ENCODE measurements around the gene SIX1. TPM values are rescaled to one million over a fixed set of nuclear protein-coding genes. Genes with fewer than 3 reads are reported as not detected.
A peak's percentile ranks its signal among the peaks of the same experiment; 100 is the strongest.

SIX1 gene
- polyA plus RNA-seq, 1 of the 3 experiments (the other 2 are of a cell fraction) = 52.1 TPM

DNA sequence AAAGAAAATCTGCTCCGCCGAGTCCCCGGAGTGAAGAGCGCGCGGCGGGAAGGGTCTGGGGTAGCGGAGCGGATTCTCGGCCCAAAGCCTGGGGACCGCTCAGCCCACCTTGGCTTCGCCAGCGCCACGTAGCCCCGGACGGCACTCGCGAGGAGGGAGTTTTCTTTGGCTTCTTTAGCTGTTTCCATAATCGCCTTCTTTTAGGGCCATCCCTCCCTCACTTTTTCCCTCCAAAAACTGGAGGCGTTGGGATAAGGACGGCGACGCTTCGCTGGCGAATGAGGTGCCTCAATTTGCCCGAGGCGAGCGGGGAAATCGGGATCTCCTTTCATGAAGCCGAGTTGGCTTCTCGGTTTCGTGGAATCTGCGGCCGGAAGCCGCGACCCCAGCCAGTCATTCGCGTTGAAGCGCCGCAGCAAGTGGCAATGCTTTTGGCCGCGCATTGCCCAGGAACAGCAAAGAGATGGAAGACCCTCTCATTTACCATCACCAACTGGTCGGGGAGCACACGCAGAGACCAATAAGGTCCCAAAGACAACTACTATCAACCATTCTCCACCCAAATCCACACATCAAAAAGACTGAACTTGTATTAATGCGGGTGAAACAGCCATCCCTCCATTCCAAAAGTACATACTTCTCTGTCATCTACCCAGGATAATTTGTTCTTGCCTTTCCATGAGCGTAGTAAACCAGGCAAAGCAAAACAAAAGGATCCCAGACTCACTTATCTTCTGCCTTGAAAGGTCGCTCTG is 8.4 kb upstream of the SIX1 start:
- H3K9me3 ChIP-seq = no peaks in the 10 kb centered on the region
- TF ChIP-seq, protein P1, sequence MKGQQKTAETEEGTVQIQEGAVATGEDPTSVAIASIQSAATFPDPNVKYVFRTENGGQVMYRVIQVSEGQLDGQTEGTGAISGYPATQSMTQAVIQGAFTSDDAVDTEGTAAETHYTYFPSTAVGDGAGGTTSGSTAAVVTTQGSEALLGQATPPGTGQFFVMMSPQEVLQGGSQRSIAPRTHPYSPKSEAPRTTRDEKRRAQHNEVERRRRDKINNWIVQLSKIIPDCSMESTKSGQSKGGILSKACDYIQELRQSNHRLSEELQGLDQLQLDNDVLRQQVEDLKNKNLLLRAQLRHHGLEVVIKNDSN (IDR thresholded peaks at IDR 0.05; ENCODE audit: borderline replicate concordance, low read depth) = no peak
- TF ChIP-seq ELF1 (IDR thresholded peaks at IDR 0.05) = 0 out of 2 replicates have a peak, but pooled peaks have one; percentile 1
- H3K27ac ChIP-seq (ENCODE audit: low read depth in 2 of 2, low read length in 1 of 2) = peak overlapping the region; percentile 56 to 87; a peak in 3 of 4 replicates
- H4K20me1 ChIP-seq (ENCODE audit: insufficient read depth) = no peaks in the 10 kb centered on the region
- peak overlapping the region; percentile 86 for H3K4me2 ChIP-seq
- CTCF ChIA-PET = interaction anchor here (0.8 to 2.7 kb wide), 8 partner anchors 11 to 594 kb away, joined by 3 to 7 read pairs (median 4); no protein-coding TSS in a partner anchor
- H3K79me2 ChIP-seq (ENCODE audit: insufficient read depth) = peaks cover 17% of the 10 kb centered on the region
- H3K4me1 ChIP-seq (ENCODE audit: control insufficient read depth in 1 of 2, insufficient read depth in 2 of 2, low read depth in 1 of 2, low read length in 1 of 2) = peaks cover 16 to 18% of the 10 kb centered on the region in 2 experiments
- no peak for DNase-seq
- peak overlapping the region; percentile 89 for H2AFZ ChIP-seq (ENCODE audit: low read depth)
- H3K36me3 ChIP-seq (replicated peaks in 1 of 2; ENCODE audit: control insufficient read depth in 1 of 2, insufficient read depth in 2 of 2, low read length in 1 of 2) = no peaks in the 10 kb centered on the region
- 18% methylated on average over 38 of the region's 47 CpGs for WGBS (ENCODE audit: low lambda C conversion rate)
- peak overlapping the region; percentile 59 to 61 for H3K4me3 ChIP-seq (ENCODE audit: low read depth in 2 of 2, low read length in 1 of 2)
- no peaks in the 10 kb centered on the region for H3K27me3 ChIP-seq (ENCODE audit: insufficient read depth)
- peak overlapping the region; percentile 81 for H3K9ac ChIP-seq
- H3F3A ChIP-seq (replicated peaks; ENCODE audit: insufficient read depth) = peaks cover 7% of the 10 kb centered on the region
- POLR2A ChIA-PET = no interaction called here
- H3K9me2 ChIP-seq = no peaks in the 10 kb centered on the region

DNA sequence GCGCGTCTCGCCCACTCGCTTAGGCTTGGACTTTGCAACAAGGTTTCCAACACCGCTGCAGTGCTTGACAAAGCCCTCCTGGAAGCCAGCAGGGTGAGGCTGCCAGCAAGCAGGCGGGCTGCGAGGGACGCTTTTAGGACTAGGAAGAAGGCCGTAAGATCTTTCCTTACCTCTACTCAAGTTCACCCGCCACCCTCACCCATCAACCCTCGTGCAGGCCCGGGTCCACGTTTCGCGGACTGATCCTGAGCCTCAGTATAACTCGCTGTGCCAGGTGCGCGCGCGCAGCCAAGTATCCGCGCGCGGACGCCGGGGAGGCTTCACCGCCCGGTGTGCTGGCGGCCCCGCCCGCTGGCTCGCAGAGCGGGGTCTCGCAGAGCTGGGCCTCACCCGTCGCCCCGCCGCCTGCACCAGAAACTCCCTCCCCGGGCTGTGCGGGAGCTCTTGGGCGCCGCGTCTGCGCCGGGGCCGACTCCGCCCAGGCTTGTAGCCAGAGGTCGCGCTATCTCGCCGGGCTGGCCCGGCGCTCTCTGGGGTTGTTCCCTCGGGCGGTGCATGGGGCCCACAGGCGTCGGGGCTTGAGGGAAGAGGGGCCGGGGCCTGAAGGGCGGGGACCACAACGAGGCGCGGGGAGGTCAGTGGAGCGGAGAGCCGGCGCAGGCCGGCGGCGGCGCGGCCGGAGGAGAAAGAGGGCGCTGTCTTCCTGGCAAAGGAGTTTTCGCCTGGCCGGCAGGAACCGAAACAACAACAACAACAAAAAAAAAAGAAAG is 7.6 kb upstream of the SIX1 start:
- POLR2A ChIA-PET = no interaction called here
- 12% methylated on average over 43 of the region's 75 CpGs for WGBS (ENCODE audit: low lambda C conversion rate)
- TF ChIP-seq, protein P2, sequence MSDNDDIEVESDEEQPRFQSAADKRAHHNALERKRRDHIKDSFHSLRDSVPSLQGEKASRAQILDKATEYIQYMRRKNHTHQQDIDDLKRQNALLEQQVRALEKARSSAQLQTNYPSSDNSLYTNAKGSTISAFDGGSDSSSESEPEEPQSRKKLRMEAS (IDR thresholded peaks at IDR 0.05; ENCODE audit: low read depth) = peak; percentile 72; the same call in 1 of the 2 replicates
- TF ChIP-seq, protein P3, sequence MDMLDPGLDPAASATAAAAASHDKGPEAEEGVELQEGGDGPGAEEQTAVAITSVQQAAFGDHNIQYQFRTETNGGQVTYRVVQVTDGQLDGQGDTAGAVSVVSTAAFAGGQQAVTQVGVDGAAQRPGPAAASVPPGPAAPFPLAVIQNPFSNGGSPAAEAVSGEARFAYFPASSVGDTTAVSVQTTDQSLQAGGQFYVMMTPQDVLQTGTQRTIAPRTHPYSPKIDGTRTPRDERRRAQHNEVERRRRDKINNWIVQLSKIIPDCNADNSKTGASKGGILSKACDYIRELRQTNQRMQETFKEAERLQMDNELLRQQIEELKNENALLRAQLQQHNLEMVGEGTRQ (IDR thresholded peaks at IDR 0.05; ENCODE audit: borderline replicate concordance, low read depth, low read length) = no peak
- TF ChIP-seq EP300 (IDR thresholded peaks at IDR 0.05; ENCODE audit: borderline replicate concordance in 1 of 2, low read depth in 1 of 2, low read length in 1 of 2) = 0 out of 4 replicates have a peak, but pooled peaks of 1 of the 2 experiments have one; percentile 22
- TF ChIP-seq, protein P4, sequence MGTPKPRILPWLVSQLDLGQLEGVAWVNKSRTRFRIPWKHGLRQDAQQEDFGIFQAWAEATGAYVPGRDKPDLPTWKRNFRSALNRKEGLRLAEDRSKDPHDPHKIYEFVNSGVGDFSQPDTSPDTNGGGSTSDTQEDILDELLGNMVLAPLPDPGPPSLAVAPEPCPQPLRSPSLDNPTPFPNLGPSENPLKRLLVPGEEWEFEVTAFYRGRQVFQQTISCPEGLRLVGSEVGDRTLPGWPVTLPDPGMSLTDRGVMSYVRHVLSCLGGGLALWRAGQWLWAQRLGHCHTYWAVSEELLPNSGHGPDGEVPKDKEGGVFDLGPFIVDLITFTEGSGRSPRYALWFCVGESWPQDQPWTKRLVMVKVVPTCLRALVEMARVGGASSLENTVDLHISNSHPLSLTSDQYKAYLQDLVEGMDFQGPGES (IDR thresholded peaks at IDR 0.05; ENCODE audit: low read depth, low read length) = no peak
- TF ChIP-seq, protein P5, sequence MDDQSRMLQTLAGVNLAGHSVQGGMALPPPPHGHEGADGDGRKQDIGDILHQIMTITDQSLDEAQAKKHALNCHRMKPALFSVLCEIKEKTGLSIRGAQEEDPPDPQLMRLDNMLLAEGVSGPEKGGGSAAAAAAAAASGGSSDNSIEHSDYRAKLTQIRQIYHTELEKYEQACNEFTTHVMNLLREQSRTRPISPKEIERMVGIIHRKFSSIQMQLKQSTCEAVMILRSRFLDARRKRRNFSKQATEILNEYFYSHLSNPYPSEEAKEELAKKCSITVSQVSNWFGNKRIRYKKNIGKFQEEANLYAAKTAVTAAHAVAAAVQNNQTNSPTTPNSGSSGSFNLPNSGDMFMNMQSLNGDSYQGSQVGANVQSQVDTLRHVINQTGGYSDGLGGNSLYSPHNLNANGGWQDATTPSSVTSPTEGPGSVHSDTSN (IDR thresholded peaks at IDR 0.05) = no peak; the same call in 1 of the 2 replicates
- peak; percentile 57; the same call in 1 of the 2 replicates for TF ChIP-seq RXRA (IDR thresholded peaks at IDR 0.05; ENCODE audit: borderline replicate concordance, low read depth)
- TF ChIP-seq POLR2AphosphoS5 (IDR thresholded peaks at IDR 0.05; ENCODE audit: low read depth, low read length) = peak; percentile 48
- no peak for TF ChIP-seq MXI1 (IDR thresholded peaks at IDR 0.05; ENCODE audit: low read depth, low read length)
- peak; percentile 20 for TF ChIP-seq NFIC (IDR thresholded peaks at IDR 0.05; ENCODE audit: borderline replicate concordance)
- TF ChIP-seq, protein P6, sequence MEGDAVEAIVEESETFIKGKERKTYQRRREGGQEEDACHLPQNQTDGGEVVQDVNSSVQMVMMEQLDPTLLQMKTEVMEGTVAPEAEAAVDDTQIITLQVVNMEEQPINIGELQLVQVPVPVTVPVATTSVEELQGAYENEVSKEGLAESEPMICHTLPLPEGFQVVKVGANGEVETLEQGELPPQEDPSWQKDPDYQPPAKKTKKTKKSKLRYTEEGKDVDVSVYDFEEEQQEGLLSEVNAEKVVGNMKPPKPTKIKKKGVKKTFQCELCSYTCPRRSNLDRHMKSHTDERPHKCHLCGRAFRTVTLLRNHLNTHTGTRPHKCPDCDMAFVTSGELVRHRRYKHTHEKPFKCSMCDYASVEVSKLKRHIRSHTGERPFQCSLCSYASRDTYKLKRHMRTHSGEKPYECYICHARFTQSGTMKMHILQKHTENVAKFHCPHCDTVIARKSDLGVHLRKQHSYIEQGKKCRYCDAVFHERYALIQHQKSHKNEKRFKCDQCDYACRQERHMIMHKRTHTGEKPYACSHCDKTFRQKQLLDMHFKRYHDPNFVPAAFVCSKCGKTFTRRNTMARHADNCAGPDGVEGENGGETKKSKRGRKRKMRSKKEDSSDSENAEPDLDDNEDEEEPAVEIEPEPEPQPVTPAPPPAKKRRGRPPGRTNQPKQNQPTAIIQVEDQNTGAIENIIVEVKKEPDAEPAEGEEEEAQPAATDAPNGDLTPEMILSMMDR (IDR thresholded peaks at IDR 0.05) = peak; percentile 64
- TF ChIP-seq CHD2 (IDR thresholded peaks at IDR 0.05; ENCODE audit: low read length, partially characterized antibody) = no peak
- TF ChIP-seq, protein P7, sequence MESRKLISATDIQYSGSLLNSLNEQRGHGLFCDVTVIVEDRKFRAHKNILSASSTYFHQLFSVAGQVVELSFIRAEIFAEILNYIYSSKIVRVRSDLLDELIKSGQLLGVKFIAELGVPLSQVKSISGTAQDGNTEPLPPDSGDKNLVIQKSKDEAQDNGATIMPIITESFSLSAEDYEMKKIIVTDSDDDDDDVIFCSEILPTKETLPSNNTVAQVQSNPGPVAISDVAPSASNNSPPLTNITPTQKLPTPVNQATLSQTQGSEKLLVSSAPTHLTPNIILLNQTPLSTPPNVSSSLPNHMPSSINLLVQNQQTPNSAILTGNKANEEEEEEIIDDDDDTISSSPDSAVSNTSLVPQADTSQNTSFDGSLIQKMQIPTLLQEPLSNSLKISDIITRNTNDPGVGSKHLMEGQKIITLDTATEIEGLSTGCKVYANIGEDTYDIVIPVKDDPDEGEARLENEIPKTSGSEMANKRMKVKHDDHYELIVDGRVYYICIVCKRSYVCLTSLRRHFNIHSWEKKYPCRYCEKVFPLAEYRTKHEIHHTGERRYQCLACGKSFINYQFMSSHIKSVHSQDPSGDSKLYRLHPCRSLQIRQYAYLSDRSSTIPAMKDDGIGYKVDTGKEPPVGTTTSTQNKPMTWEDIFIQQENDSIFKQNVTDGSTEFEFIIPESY (IDR thresholded peaks at IDR 0.05; ENCODE audit: borderline replicate concordance, low read depth) = no peak

More for the DNA sequence above, 7.6 kb upstream of the SIX1 start:
- Histone ChIP-seq H3K9me2 (no peaks in the 10 kb centered on the region), H3K4me2 (peak overlapping the region; percentile 86), H2AFZ (ENCODE audit: low read depth) (peak overlapping the region; percentile 89), H3K27me3 (ENCODE audit: insufficient read depth) (no peaks in the 10 kb centered on the region), H3K9me3 (no peaks in the 10 kb centered on the region), H4K20me1 (ENCODE audit: insufficient read depth) (no peaks in the 10 kb centered on the region), H3F3A (replicated peaks; ENCODE audit: insufficient read depth) (peaks cover 11% of the 10 kb centered on the region), H3K4me1 (ENCODE audit: control insufficient read depth in 1 of 2, insufficient read depth in 2 of 2, low read depth in 1 of 2, low read length in 1 of 2) (peaks cover 16 to 21% of the 10 kb centered on the region in 2 experiments), H3K36me3 (replicated peaks in 1 of 2; ENCODE audit: control insufficient read depth in 1 of 2, insufficient read depth in 2 of 2, low read length in 1 of 2) (no peaks in the 10 kb centered on the region), H3K27ac (ENCODE audit: low read depth in 2 of 2, low read length in 1 of 2) (peak overlapping the region; percentile 84 to 87), H3K4me3 (ENCODE audit: low read depth in 2 of 2, low read length in 1 of 2) (peak overlapping the region; percentile 59 to 61), H3K79me2 (ENCODE audit: insufficient read depth) (peaks cover 24% of the 10 kb centered on the region), H3K9ac (peak overlapping the region; percentile 81)
- DNase-seq = peak; percentile 71
- CTCF ChIA-PET = interaction anchor here (0.7 to 2.7 kb wide), 10 partner anchors 9 to 595 kb away, joined by 3 to 7 read pairs (median 4); no protein-coding TSS in a partner anchor

Data from SK-N-SH (cell line).